AG04450 (cell line): Measurements from ENCODE around the gene EPHA6. TPM values are rescaled to one million over a fixed set of nuclear protein-coding genes. Genes with fewer than 3 reads are reported as not detected.
"Not testable (repeated sequence)": the region's sequence is repeated elsewhere in the genome, so short reads cannot be mapped to it uniquely, and the experiment has no call there.

Experiments
- CTCF ChIA-PET: fragments of 300-600, 350-600 bp; formaldehyde crosslinking; extraction: SDS; loops from one replicate; lab custom pipeline; 2022; ENCODE audit warnings: antibody characterized with exemption, inconsistent platforms; lab: Charles Lee
- POLR2A ChIA-PET: fragments of 350-600 bp; formaldehyde crosslinking; extraction: SDS; loops from one replicate; lab custom pipeline; 2021; ENCODE audit warnings: antibody characterized with exemption, inconsistent platforms; lab: Yijun Ruan, JAX
- DNase-seq: peaks from one replicate; pipeline ENCODE4 v3.0.0-alpha.2; 2011; ENCODE audit warnings: low read depth, low spot score
- H3K27ac ChIP-seq: one replicate; pipeline ENCODE4 v1.5.1; 2012; ENCODE audit warnings: low read depth, low read length, control low read depth
- H3K27me3 ChIP-seq: one replicate; pipeline ENCODE4 v1.6.0; 2012; ENCODE audit warnings: low read length; ENCODE audit not compliant: control insufficient read depth, insufficient read depth
- H3K4me3 ChIP-seq: 2 replicates; pipeline ENCODE4 v1.5.1; 2011; ENCODE audit warnings: mild to moderate bottlenecking, low read depth, low read length, control low read depth
- H3K9me3 ChIP-seq: 2 replicates; pipeline ENCODE4 v1.5.1; 2012; ENCODE audit warnings: low read length; ENCODE audit not compliant: control insufficient read depth, insufficient read depth
- polyA plus RNA-seq: library from polyadenylated mRNA; depleted of rRNA; stranded (reverse); fragments of >200 nt; gene quantifications from 2 replicates; pipeline ENCODE4 v1.2.3, GENCODE V29; 2011
- TF ChIP-seq, protein P1 (sequence below): IDR thresholded peaks from 2 replicates; pipeline ENCODE4 v1.5.1; 2011; ENCODE audit warnings: low read depth, low read length, control low read depth, inconsistent platforms

EPHA6 gene
- polyA plus RNA-seq, 1 experiment, result not detected

- H3K9me3 ChIP-seq, result no peaks in the 10 kb centered on the region; the same call in 1 of the 2 replicates
- no peak overlapping the region for H3K4me3 ChIP-seq
- H3K27ac ChIP-seq, result no peak overlapping the region
- TF ChIP-seq, protein P1, sequence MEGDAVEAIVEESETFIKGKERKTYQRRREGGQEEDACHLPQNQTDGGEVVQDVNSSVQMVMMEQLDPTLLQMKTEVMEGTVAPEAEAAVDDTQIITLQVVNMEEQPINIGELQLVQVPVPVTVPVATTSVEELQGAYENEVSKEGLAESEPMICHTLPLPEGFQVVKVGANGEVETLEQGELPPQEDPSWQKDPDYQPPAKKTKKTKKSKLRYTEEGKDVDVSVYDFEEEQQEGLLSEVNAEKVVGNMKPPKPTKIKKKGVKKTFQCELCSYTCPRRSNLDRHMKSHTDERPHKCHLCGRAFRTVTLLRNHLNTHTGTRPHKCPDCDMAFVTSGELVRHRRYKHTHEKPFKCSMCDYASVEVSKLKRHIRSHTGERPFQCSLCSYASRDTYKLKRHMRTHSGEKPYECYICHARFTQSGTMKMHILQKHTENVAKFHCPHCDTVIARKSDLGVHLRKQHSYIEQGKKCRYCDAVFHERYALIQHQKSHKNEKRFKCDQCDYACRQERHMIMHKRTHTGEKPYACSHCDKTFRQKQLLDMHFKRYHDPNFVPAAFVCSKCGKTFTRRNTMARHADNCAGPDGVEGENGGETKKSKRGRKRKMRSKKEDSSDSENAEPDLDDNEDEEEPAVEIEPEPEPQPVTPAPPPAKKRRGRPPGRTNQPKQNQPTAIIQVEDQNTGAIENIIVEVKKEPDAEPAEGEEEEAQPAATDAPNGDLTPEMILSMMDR, result no peak
- ChIA-PET CTCF (no interaction called here), POLR2A (no interaction called here)
- DNase-seq, result no peak
- H3K27me3 ChIP-seq, result no peaks in the 10 kb centered on the region
These were observed 682.7 kb downstream of the EPHA6 start for GRCh38 chr3:97497138-97497537.

- H3K27ac ChIP-seq, result no peak overlapping the region
- ChIA-PET CTCF (no interaction called here), POLR2A (no interaction called here)
- no peaks in the 10 kb centered on the region for H3K9me3 ChIP-seq
- no peak overlapping the region for H3K4me3 ChIP-seq
- TF ChIP-seq, protein P1, result no peak
- no peak for DNase-seq
- no peaks in the 10 kb centered on the region for H3K27me3 ChIP-seq
These were observed 690.1 kb downstream of the EPHA6 start for GRCh38 chr3:97504463-97504862.

GRCh38 chr3:97510795-97511194 is 696.4 kb downstream of the EPHA6 start:
- H3K27me3 ChIP-seq, result no peaks in the 10 kb centered on the region
- no peak overlapping the region for H3K4me3 ChIP-seq
- POLR2A ChIA-PET, result no interaction called here
- peaks cover 13% of the 10 kb centered on the region for H3K9me3 ChIP-seq
- no peak overlapping the region for H3K27ac ChIP-seq
- CTCF ChIA-PET, result no interaction called here
- TF ChIP-seq, protein P1, result no peak
- DNase-seq, result no peak

- CTCF ChIA-PET, result no interaction called here
- Histone ChIP-seq H3K9me3 (peaks cover 16% of the 10 kb centered on the region), H3K27ac (no peak overlapping the region), H3K27me3 (no peaks in the 10 kb centered on the region), H3K4me3 (no peak overlapping the region)
- POLR2A ChIA-PET, result no interaction called here
- TF ChIP-seq, protein P1, result no peak
- no peak for DNase-seq
These were observed 700.7 kb downstream of the EPHA6 start for GRCh38 chr3:97515076-97515475.

DNA sequence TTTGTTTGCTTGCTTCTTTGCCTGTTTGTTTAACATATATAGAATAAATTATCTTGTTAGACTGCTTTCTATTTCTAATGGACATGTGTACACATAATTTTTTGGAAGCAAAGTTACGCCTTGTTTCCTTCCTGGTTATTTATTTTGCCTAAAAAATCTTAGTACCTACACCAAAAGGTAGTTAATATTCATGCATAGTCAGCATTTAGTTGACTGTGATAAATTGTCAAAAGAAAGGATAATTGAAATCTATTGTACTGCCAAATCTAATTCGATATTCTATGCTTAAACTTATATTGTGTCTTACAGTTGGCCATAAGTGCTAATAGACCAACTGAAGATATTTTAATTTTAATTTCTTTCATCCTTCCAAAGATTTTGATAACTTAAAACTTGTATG is 716.3 kb downstream of the EPHA6 start:
- TF ChIP-seq, protein P1, result no peak

DNA sequence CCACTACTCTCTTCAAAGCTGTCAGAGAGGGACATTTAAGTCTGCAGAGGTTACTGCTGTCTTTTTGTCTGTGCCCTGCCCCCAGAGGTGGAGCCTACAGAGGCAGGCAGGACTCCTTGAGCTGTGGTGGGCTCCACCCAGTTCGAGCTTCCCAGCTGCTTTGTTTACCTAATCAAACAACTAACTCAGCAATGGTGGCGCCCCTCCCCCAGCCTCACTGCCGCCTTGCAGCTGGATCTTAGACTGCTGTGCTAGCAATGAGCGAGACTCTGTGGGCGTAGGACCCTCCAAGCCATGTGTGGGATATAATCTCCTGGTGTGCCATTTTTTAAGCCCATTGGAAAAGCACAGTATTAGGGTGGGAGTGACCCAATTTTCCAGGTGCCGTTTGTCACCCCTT is 733.2 kb downstream of the EPHA6 start:
- DNase-seq, CTCF ChIA-PET, H3K27me3 ChIP-seq, H3K9me3 ChIP-seq, POLR2A ChIA-PET, H3K4me3 ChIP-seq, H3K27ac ChIP-seq: not testable (repeated sequence)

More for the DNA sequence above, 716.3 kb downstream of the EPHA6 start:
- Histone ChIP-seq H3K27ac (no peak overlapping the region), H3K4me3 (no peak overlapping the region), H3K9me3 (peaks cover 14% of the 10 kb centered on the region; the same call in 1 of the 2 replicates), H3K27me3 (no peaks in the 10 kb centered on the region)
- no peak for DNase-seq
- ChIA-PET CTCF (no interaction called here), POLR2A (no interaction called here)
